ENCODE results near the gene SULT1C4.
"Not testable (repeated sequence)": the region's sequence is repeated elsewhere in the genome, so short reads cannot be mapped to it uniquely, and the experiment has no call there.

Gene SULT1C4

DNA sequence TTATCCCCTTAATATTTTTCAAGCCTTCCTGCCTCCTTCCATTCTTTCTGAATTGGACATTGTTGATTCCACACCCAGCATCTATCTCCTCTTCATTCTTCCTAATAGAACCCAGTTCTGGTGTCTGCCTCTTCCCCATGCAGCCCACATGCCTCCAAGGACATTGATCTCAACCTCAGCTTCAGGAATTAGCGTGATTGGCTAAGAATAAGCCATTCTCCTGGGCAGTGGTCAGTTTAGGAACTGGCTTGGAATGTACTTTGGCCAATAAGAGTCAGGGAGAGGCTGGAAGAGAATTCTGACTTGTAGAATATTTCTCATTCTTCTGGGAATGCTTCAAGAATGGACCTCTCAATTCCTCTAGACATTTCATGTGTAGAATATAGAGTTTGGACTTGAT lies 45.3 kb downstream of the SULT1C4 start:
- Histone ChIP-seq H3K27ac (replicated peaks) (no peak overlapping the region), H3K4me3 (replicated peaks; ENCODE audit: insufficient read depth, low read length) (no peak overlapping the region), H3K27me3 (ENCODE audit: insufficient read depth, poor library complexity, severe bottlenecking) (no peaks in the 10 kb centered on the region)
- TF ChIP-seq SPI1 (IDR thresholded peaks at IDR 0.05; ENCODE audit: borderline replicate concordance, low read depth), result no peak
- DNase-seq (ENCODE audit: low read depth in 1 of 2, low spot score in 1 of 2), result no peak

DNA sequence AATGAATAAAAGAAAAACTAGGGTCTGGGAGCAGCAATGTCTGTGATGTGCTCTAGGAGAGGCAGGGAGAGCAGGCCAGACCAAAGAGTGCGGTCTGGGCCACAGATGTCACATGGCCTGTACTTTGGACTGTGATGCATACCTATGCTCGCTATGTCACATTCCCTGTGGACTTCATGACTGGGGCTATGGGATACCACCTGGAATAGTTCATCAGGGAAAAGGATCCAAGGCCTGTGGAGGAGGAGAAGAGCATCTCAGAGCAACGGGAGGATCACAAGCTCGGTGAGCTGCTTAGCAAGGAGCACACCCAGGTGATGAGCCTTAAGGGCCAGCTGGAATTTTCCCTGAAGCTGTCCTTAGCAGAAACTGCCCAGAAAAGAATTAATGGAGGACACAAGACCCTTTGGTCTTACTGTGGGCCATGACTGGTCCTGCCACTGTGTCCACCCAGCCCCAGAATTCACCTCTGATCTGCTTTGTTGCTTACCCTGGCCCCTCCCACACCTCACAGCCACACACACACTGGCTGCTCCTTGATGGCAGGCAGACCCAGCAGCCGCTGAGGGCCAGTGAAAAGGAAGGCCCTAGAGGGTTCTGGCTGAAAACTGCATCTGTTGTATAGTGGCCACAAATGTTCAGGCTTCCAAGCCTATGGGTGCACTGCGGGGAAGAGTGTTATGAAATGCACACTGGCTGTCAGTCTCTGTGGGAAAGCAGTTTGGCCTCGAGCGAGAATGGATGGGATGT lies 45.9 kb downstream of the SULT1C4 start:
- Histone ChIP-seq H3K27me3 (ENCODE audit: insufficient read depth, poor library complexity, severe bottlenecking) (no peaks in the 10 kb centered on the region), H3K27ac (replicated peaks) (no peak overlapping the region), H3K4me3 (replicated peaks; ENCODE audit: insufficient read depth, low read length) (no peak overlapping the region)
- TF ChIP-seq POLR2AphosphoS5 (IDR thresholded peaks at IDR 0.05; ENCODE audit: low read depth), result no peak
- no peak for TF ChIP-seq GABPA (IDR thresholded peaks at IDR 0.05; ENCODE audit: low read depth)
- TF ChIP-seq, protein P1, sequence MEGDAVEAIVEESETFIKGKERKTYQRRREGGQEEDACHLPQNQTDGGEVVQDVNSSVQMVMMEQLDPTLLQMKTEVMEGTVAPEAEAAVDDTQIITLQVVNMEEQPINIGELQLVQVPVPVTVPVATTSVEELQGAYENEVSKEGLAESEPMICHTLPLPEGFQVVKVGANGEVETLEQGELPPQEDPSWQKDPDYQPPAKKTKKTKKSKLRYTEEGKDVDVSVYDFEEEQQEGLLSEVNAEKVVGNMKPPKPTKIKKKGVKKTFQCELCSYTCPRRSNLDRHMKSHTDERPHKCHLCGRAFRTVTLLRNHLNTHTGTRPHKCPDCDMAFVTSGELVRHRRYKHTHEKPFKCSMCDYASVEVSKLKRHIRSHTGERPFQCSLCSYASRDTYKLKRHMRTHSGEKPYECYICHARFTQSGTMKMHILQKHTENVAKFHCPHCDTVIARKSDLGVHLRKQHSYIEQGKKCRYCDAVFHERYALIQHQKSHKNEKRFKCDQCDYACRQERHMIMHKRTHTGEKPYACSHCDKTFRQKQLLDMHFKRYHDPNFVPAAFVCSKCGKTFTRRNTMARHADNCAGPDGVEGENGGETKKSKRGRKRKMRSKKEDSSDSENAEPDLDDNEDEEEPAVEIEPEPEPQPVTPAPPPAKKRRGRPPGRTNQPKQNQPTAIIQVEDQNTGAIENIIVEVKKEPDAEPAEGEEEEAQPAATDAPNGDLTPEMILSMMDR (IDR thresholded peaks at IDR 0.05; ENCODE audit: insufficient read depth, low read length), result no peak
- TF ChIP-seq, protein P2, sequence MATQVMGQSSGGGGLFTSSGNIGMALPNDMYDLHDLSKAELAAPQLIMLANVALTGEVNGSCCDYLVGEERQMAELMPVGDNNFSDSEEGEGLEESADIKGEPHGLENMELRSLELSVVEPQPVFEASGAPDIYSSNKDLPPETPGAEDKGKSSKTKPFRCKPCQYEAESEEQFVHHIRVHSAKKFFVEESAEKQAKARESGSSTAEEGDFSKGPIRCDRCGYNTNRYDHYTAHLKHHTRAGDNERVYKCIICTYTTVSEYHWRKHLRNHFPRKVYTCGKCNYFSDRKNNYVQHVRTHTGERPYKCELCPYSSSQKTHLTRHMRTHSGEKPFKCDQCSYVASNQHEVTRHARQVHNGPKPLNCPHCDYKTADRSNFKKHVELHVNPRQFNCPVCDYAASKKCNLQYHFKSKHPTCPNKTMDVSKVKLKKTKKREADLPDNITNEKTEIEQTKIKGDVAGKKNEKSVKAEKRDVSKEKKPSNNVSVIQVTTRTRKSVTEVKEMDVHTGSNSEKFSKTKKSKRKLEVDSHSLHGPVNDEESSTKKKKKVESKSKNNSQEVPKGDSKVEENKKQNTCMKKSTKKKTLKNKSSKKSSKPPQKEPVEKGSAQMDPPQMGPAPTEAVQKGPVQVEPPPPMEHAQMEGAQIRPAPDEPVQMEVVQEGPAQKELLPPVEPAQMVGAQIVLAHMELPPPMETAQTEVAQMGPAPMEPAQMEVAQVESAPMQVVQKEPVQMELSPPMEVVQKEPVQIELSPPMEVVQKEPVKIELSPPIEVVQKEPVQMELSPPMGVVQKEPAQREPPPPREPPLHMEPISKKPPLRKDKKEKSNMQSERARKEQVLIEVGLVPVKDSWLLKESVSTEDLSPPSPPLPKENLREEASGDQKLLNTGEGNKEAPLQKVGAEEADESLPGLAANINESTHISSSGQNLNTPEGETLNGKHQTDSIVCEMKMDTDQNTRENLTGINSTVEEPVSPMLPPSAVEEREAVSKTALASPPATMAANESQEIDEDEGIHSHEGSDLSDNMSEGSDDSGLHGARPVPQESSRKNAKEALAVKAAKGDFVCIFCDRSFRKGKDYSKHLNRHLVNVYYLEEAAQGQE (IDR thresholded peaks at IDR 0.05; ENCODE audit: insufficient replicate concordance, low read depth), result no peak
- TF ChIP-seq SPI1 (IDR thresholded peaks at IDR 0.05; ENCODE audit: borderline replicate concordance, low read depth), result no peak
- no peak for DNase-seq (ENCODE audit: low read depth in 1 of 2, low spot score in 1 of 2)

DNA sequence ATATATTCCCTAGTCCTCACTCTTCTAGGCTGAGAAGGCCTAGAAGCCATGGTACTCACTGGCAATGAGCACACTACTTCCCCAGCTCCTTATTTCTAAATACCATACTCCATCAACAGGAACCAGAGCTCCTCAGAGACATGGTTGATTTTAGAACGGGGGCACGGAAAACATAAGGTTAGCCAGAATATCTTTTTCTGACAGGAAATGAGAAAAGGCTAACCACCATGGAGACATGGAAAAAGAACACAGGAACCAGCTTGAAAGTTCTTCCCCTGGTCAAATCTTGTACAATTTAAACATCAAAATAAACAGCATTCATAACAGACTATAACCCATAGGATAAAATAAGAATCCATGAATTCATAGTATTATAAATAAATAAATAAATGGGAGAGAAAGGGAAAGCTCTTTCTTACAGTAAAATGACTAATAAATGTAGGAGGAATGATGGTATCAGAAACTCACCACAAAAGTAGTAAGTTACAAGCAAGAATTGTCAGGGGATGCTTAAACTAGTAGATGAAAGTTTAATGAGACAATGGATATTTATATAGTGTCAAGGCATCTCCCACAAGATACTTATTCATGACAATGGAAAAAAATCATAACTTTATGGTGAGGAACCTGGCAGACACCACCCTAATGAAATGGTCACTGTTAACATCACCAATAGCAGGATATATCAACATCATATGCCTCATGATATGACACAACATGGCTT lies 50.7 kb downstream of the SULT1C4 start:
- DNase-seq (ENCODE audit: low read depth in 1 of 2, low spot score in 1 of 2), result no peak
- no peak overlapping the region for H3K4me3 ChIP-seq (replicated peaks; ENCODE audit: insufficient read depth, low read length)
- no peaks in the 10 kb centered on the region for H3K27me3 ChIP-seq (ENCODE audit: insufficient read depth, poor library complexity, severe bottlenecking)
- TF ChIP-seq SPI1 (IDR thresholded peaks at IDR 0.05; ENCODE audit: borderline replicate concordance, low read depth), result no peak
- TF ChIP-seq, protein P1 (IDR thresholded peaks at IDR 0.05; ENCODE audit: insufficient read depth, low read length), result no peak
- TF ChIP-seq GABPA (IDR thresholded peaks at IDR 0.05; ENCODE audit: low read depth), result no peak
- TF ChIP-seq POLR2AphosphoS5 (IDR thresholded peaks at IDR 0.05; ENCODE audit: low read depth), result no peak
- TF ChIP-seq, protein P2 (IDR thresholded peaks at IDR 0.05; ENCODE audit: insufficient replicate concordance, low read depth), result no peak
- no peak overlapping the region for H3K27ac ChIP-seq (replicated peaks)

DNA sequence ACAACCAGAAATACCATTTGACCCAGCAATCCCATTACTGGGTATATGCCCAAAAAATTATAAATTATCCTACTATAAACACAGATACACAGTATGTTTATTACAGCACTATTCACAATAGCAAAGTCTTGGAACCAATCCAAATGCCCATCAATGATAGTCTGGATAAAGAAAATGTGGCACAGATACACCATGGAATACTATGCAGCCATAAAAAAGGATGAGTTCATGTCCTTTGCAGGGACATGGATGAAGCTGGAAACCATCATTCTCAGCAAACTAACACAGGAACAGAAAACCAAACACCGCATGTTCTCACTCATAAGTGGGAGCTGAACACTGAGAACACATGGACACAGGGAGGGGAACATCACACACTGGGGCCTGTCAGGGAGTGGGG lies 57.8 kb downstream of the SULT1C4 start:
- not testable (repeated sequence) for H3K27me3 ChIP-seq (ENCODE audit: insufficient read depth, poor library complexity, severe bottlenecking); H3K4me3 ChIP-seq (replicated peaks; ENCODE audit: insufficient read depth, low read length); DNase-seq (ENCODE audit: low read depth in 1 of 2, low spot score in 1 of 2); H3K27ac ChIP-seq (replicated peaks)

Data from HL-60 (cell line).